H9 (cell line): ENCODE measurements around the gene GATA3. TPM values are rescaled to one million over a fixed set of nuclear protein-coding genes. Genes with fewer than 3 reads are reported as not detected.

Source experiments
- DNase-seq: peaks from one replicate; pipeline ENCODE4 v3.0.0-alpha.2; 2017
- H2AFZ ChIP-seq: one replicate; pipeline ENCODE4 v1.6.1; 2013; ENCODE audit warnings: mild to moderate bottlenecking, low read length, control low read depth, moderate library complexity
- H2AK5ac ChIP-seq: 2 replicates; pipeline ENCODE4 v1.6.1; 2013; ENCODE audit warnings: low read length, control low read depth, mixed read lengths; ENCODE audit not compliant: insufficient read length
- H2BK120ac ChIP-seq: one replicate; pipeline ENCODE4 v1.6.1; 2013; ENCODE audit warnings: low read depth, mild to moderate bottlenecking, low read length, control low read depth, inconsistent platforms; ENCODE audit not compliant: poor library complexity, severe bottlenecking
- H2BK12ac ChIP-seq: 2 replicates; pipeline ENCODE4 v1.6.1; 2013; ENCODE audit warnings: low read length, control low read depth, mixed read lengths, low read depth; ENCODE audit not compliant: insufficient read length
- H2BK15ac ChIP-seq: 2 replicates; pipeline ENCODE4 v1.6.1; 2013; ENCODE audit warnings: low read depth, low read length, control low read depth
- H2BK20ac ChIP-seq: one replicate; pipeline ENCODE4 v1.6.1; 2013; ENCODE audit warnings: low read depth, mild to moderate bottlenecking, low read length, control low read depth, inconsistent platforms; ENCODE audit not compliant: poor library complexity, severe bottlenecking
- H2BK5ac ChIP-seq: 2 replicates; pipeline ENCODE4 v1.6.1; 2013; ENCODE audit warnings: low read length, control low read depth, mixed read lengths; ENCODE audit not compliant: insufficient read length
- H3K14ac ChIP-seq: 2 replicates; pipeline ENCODE4 v1.6.1; 2013; ENCODE audit warnings: low read length, control low read depth; ENCODE audit not compliant: insufficient read depth
- H3K18ac ChIP-seq: 2 replicates; pipeline ENCODE4 v1.6.1; 2013; ENCODE audit warnings: low read depth, mild to moderate bottlenecking, mixed read lengths, low read length, control low read depth; ENCODE audit not compliant: insufficient read length
- H3K23ac ChIP-seq: 2 replicates; pipeline ENCODE4 v1.6.1; 2013; ENCODE audit warnings: low read length, control low read depth, mixed read lengths, low read depth; ENCODE audit not compliant: insufficient read length
- H3K23me2 ChIP-seq: 2 replicates; pipeline ENCODE4 v1.6.1; 2013; ENCODE audit warnings: low read depth, mild to moderate bottlenecking, mixed read lengths, low read length, control low read depth; ENCODE audit not compliant: insufficient read length, poor library complexity, severe bottlenecking
- H3K27ac ChIP-seq: 2 replicates; pipeline ENCODE4 v1.5.1; 2013; ENCODE audit warnings: low read length, control low read depth, mixed read lengths, low read depth; ENCODE audit not compliant: insufficient read length
- H3K27me3 ChIP-seq: 2 replicates; pipeline ENCODE4 v1.6.1; 2013; ENCODE audit warnings: low read length, control low read depth, inconsistent platforms; ENCODE audit not compliant: insufficient read depth
- H3K4ac ChIP-seq: 2 replicates; pipeline ENCODE4 v1.6.1; 2013; ENCODE audit warnings: low read depth, mild to moderate bottlenecking, control low read depth, inconsistent platforms, low read length, moderate library complexity
- H3K4me1 ChIP-seq: 2 replicates; pipeline ENCODE4 v1.6.1; 2013; ENCODE audit warnings: low read length, control low read depth, inconsistent platforms; ENCODE audit not compliant: insufficient read depth
- H3K4me2 ChIP-seq: 2 replicates; pipeline ENCODE4 v1.6.1; 2013; ENCODE audit warnings: low read length, control low read depth, mixed read lengths; ENCODE audit not compliant: insufficient read length, insufficient read depth
- H3K56ac ChIP-seq: 2 replicates; pipeline ENCODE4 v1.6.1; 2013; ENCODE audit warnings: low read depth, mild to moderate bottlenecking, mixed read lengths, low read length, control low read depth; ENCODE audit not compliant: insufficient read length
- H3K79me1 ChIP-seq: 2 replicates; pipeline ENCODE4 v1.6.1; 2013; ENCODE audit warnings: low read depth, mild to moderate bottlenecking, moderate library complexity, low read length, control low read depth, inconsistent platforms; ENCODE audit not compliant: insufficient read depth, poor library complexity, severe bottlenecking
- H3K79me2 ChIP-seq: 2 replicates; pipeline ENCODE4 v1.6.1; 2013; ENCODE audit warnings: low read length, control low read depth, inconsistent platforms; ENCODE audit not compliant: insufficient read depth
- H3K9ac ChIP-seq: 2 replicates; pipeline ENCODE4 v1.6.1; 2013; ENCODE audit warnings: low read length, control low read depth, mixed read lengths; ENCODE audit not compliant: insufficient read length; ENCODE audit errors: extremely low read depth
- H3K9me3 ChIP-seq: one replicate; pipeline ENCODE4 v1.6.1; 2013; ENCODE audit warnings: low read depth, low read length, inconsistent platforms; ENCODE audit not compliant: control insufficient read depth
- H3T11ph ChIP-seq: one replicate; pipeline ENCODE4 v1.6.1; 2013; ENCODE audit warnings: mild to moderate bottlenecking, low read length, control low read depth, inconsistent platforms
- H4K20me1 ChIP-seq: one replicate; pipeline ENCODE4 v1.6.1; 2013; ENCODE audit not compliant: control insufficient read depth, insufficient read length, insufficient read depth
- H4K5ac ChIP-seq: 2 replicates; pipeline ENCODE4 v1.6.1; 2013; ENCODE audit warnings: low read depth, mild to moderate bottlenecking, mixed read lengths, low read length, control low read depth; ENCODE audit not compliant: insufficient read length
- H4K8ac ChIP-seq: replicated peaks from 2 replicates; pipeline ENCODE4 v1.6.1; 2013; ENCODE audit warnings: low read length, control low read depth, mixed read lengths, low read depth; ENCODE audit not compliant: insufficient read length
- H4K91ac ChIP-seq: 2 replicates; pipeline ENCODE4 v1.6.1; 2013; ENCODE audit warnings: low read depth, mild to moderate bottlenecking, moderate library complexity, mixed read lengths, low read length, control low read depth; ENCODE audit not compliant: insufficient read length
- H3K27ac Mint-ChIP-seq, 3 experiments: 2 replicates in 2 of 3; 3 replicates in 1 of 3; pipeline ENCODE4 v1.8.0; 2020 to 2021; ENCODE audit warnings: mixed read lengths in 3 of 3, mild to moderate bottlenecking in 1 of 3, moderate library complexity in 1 of 3
- H3K27me3 Mint-ChIP-seq: 2 replicates; pipeline ENCODE4 v1.8.0; 2021; ENCODE audit warnings: low read depth, mild to moderate bottlenecking, moderate library complexity, mixed read lengths
- H3K36me3 Mint-ChIP-seq, 3 experiments: 2 replicates in 2 of 3; 3 replicates in 1 of 3; pipeline ENCODE4 v1.8.0; 2020 to 2021; ENCODE audit warnings: low read depth in 3 of 3, mixed read lengths in 3 of 3; ENCODE audit not compliant: insufficient read depth in 1 of 3
- H3K4me1 Mint-ChIP-seq, 2 experiments: 2 replicates each; pipeline ENCODE4 v1.8.0; 2020; ENCODE audit warnings: mixed read lengths in 2 of 2
- H3K4me3 Mint-ChIP-seq, 2 experiments: 2 replicates in 1 of 2; 3 replicates in 1 of 2; pipeline ENCODE4 v1.8.0; 2020 to 2021; ENCODE audit warnings: mild to moderate bottlenecking in 2 of 2, mixed read lengths in 2 of 2, moderate library complexity in 1 of 2
- H3K9me3 Mint-ChIP-seq, 2 experiments: 2 replicates in 1 of 2; 3 replicates in 1 of 2; pipeline ENCODE4 v1.8.0; 2020; ENCODE audit warnings: mild to moderate bottlenecking in 2 of 2, mixed read lengths in 2 of 2, moderate library complexity in 1 of 2
- CTCF ChIP-seq: fragments of 200-600 bp; sonication (generic); conservative IDR thresholded peaks from 3 replicates; pipeline ENCODE4 v1.8.0; 2021; ENCODE audit warnings: antibody characterized with exemption, mild to moderate bottlenecking
- WGBS: extraction: QIAGEN DNeasy Blood & Tissue Kit; methylation state at CpG from one replicate; pipeline ENCODE4 v1.1.7; 2013; ENCODE audit warnings: missing lambda C conversion rate, low lambda C conversion rate, mixed read lengths; ENCODE audit not compliant: insufficient read length; ENCODE audit errors: extremely low coverage; 5-methylcytosine and 5-hydroxymethylcytosine counted together
- total RNA-seq: library from RNA; stranded (reverse); gene quantifications from 2 replicates; pipeline ENCODE4 v1.2.1, GENCODE V29; 2021

GATA3 gene
- total RNA-seq, 1 experiment from 2014 or later, result 0.31 TPM

GRCh38 chr10:8072211-8072610 is 17.7 kb downstream of the GATA3 start:
- no peak overlapping the region for H2BK15ac ChIP-seq
- no peak overlapping the region for H3K23ac ChIP-seq
- H3K27ac ChIP-seq, result no peak overlapping the region
- H3K79me1 ChIP-seq, result no peaks in the 10 kb centered on the region
- H3K36me3 Mint-ChIP-seq, result peaks cover 0 to 5% (median 0%) of the 10 kb centered on the region in 3 experiments; a peak in 1 of 7 replicates
- peaks cover 38% of the 10 kb centered on the region for H3K27me3 Mint-ChIP-seq
- no peaks in the 10 kb centered on the region; the same call in 1 of the 2 replicates for H3K27me3 ChIP-seq
- H3K4me1 Mint-ChIP-seq, result peaks cover 20 to 35% of the 10 kb centered on the region in 2 experiments
- H4K20me1 ChIP-seq, result no peaks in the 10 kb centered on the region
- no peak overlapping the region for H2BK5ac ChIP-seq
- H4K8ac ChIP-seq, result no peak overlapping the region
- H3K9me3 ChIP-seq, result no peaks in the 10 kb centered on the region
- WGBS, result no CpG with 5 or more reads among the region's 4 CpGs
- H3K14ac ChIP-seq, result no peak overlapping the region
- no peak overlapping the region for H4K91ac ChIP-seq
- H3K23me2 ChIP-seq, result no peaks in the 10 kb centered on the region
- no peak overlapping the region for H2BK20ac ChIP-seq
- H3K9me3 Mint-ChIP-seq, result 0 out of 5 replicates have a peak, but pooled peaks cover 0 to 2% of the 10 kb centered on the region in 2 experiments
- no peak overlapping the region for H3T11ph ChIP-seq
- no peak overlapping the region for H3K4me2 ChIP-seq
- no peak overlapping the region for H3K4ac ChIP-seq
- no peak for TF ChIP-seq CTCF
- DNase-seq, result no peak
- H3K27ac Mint-ChIP-seq, result no peak overlapping the region
- no peak overlapping the region for H4K5ac ChIP-seq
- no peak overlapping the region for H2AK5ac ChIP-seq
- peaks cover 3% of the 10 kb centered on the region; the same call in 1 of the 2 replicates for H3K4me1 ChIP-seq
- H3K18ac ChIP-seq, result no peak overlapping the region
- no peak overlapping the region for H2AFZ ChIP-seq
- H3K9ac ChIP-seq, result no peak overlapping the region
- no peak overlapping the region for H2BK120ac ChIP-seq
- H2BK12ac ChIP-seq, result no peak overlapping the region
- no peaks in the 10 kb centered on the region for H3K79me2 ChIP-seq
- H3K4me3 Mint-ChIP-seq, result no peak overlapping the region
- H3K56ac ChIP-seq, result no peak overlapping the region
